SJSA1 (cell line): Measurements from ENCODE around the gene TGFBR3. TPM values are rescaled to one million over a fixed set of nuclear protein-coding genes. Genes with fewer than 3 reads are reported as not detected.

Source experiments
- DNase-seq, 2 experiments: peaks; one replicate each; pipeline ENCODE4 v3.0.0-alpha.2; 2015 to 2020; ENCODE audit warnings: low spot score in 2 of 2, low read depth in 1 of 2
- H3K27ac ChIP-seq: fragments of 250-450 bp; sonication (Bioruptor Pico); 2 replicates; pipeline ENCODE4 v1.5.1; 2020; ENCODE audit warnings: mild to moderate bottlenecking, moderate library complexity
- H3K27me3 ChIP-seq: fragments of 250-450 bp; sonication (Bioruptor Pico); replicated peaks from 2 replicates; pipeline ENCODE4 v1.5.1; 2020; ENCODE audit warnings: mild to moderate bottlenecking, moderate library complexity
- H3K36me3 ChIP-seq: fragments of 250-450 bp; sonication (Bioruptor Pico); 2 replicates; pipeline ENCODE4 v1.5.1; 2020; ENCODE audit warnings: mild to moderate bottlenecking
- H3K4me1 ChIP-seq: fragments of 250-450 bp; sonication (Bioruptor Pico); replicated peaks from 2 replicates; pipeline ENCODE4 v1.6.1; 2021; ENCODE audit warnings: mild to moderate bottlenecking
- H3K4me3 ChIP-seq: fragments of 250-450 bp; sonication (Bioruptor Pico); 2 replicates; pipeline ENCODE4 v1.5.1; 2020; ENCODE audit warnings: mild to moderate bottlenecking
- H3K9me3 ChIP-seq: fragments of 250-450 bp; sonication (Bioruptor Pico); replicated peaks from 2 replicates; pipeline ENCODE4 v1.5.1; 2020; ENCODE audit warnings: mild to moderate bottlenecking
- total RNA-seq: library from RNA; depleted of rRNA; stranded (reverse); fragments of >200 nt; shearing (Covaris generic); gene quantifications from 2 replicates; pipeline ENCODE4 v1.2.3, GENCODE V29; 2014

The TGFBR3 gene
- total RNA-seq, 1 experiment from 2014 or later, result 8.8 TPM

GRCh38 chr1:91764471-91765115 lies 121.4 kb downstream of the TGFBR3 start:
- DNase-seq, result no peak
- Histone ChIP-seq H3K9me3 (no peaks in the 10 kb centered on the region), H3K36me3 (no peaks in the 10 kb centered on the region), H3K27me3 (no peaks in the 10 kb centered on the region), H3K4me1 (no peaks in the 10 kb centered on the region), H3K27ac (no peak overlapping the region), H3K4me3 (no peak overlapping the region)

DNA sequence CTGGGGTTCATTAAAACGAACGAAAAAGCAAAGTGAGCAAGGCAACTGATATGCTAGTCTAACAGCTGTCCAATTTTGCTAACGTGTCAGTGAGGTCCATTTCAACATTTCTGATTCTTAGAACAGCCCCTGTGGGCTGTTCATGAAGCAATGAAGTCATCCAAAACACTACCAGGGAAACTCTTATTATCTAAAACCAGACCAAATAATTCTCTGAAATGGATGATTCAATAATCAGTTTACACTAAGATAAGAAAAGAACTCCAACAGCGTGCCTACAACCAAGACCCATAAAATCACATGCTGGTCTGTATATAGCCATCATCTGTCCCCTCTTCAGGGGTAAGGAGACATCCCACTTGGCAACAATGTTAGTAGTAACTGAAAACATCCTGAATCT lies 122.7 kb downstream of the TGFBR3 start:
- Histone ChIP-seq H3K36me3 (no peaks in the 10 kb centered on the region), H3K4me3 (no peak overlapping the region), H3K4me1 (peaks cover 8% of the 10 kb centered on the region), H3K27me3 (no peaks in the 10 kb centered on the region), H3K27ac (no peak overlapping the region), H3K9me3 (no peaks in the 10 kb centered on the region)
- DNase-seq, result no peak

GRCh38 chr1:91761295-91761721 lies 124.6 kb downstream of the TGFBR3 start:
- no peak overlapping the region for H3K4me3 ChIP-seq
- H3K27me3 ChIP-seq, result no peaks in the 10 kb centered on the region
- no peaks in the 10 kb centered on the region for H3K9me3 ChIP-seq
- peaks cover 22% of the 10 kb centered on the region for H3K4me1 ChIP-seq
- H3K27ac ChIP-seq, result no peak overlapping the region
- DNase-seq, result no peak
- no peaks in the 10 kb centered on the region for H3K36me3 ChIP-seq

- no peaks in the 10 kb centered on the region for H3K27me3 ChIP-seq
- no peak for DNase-seq
- H3K9me3 ChIP-seq, result no peaks in the 10 kb centered on the region
- H3K4me3 ChIP-seq, result no peak overlapping the region
- H3K4me1 ChIP-seq, result peaks cover 22% of the 10 kb centered on the region
- no peak overlapping the region for H3K27ac ChIP-seq
- no peaks in the 10 kb centered on the region for H3K36me3 ChIP-seq
Observed at GRCh38 chr1:91760512-91760911, 125.4 kb downstream of the TGFBR3 start.

GRCh38 chr1:91759076-91759475 lies 126.9 kb downstream of the TGFBR3 start:
- H3K36me3 ChIP-seq, result no peaks in the 10 kb centered on the region
- no peaks in the 10 kb centered on the region for H3K27me3 ChIP-seq
- H3K9me3 ChIP-seq, result no peaks in the 10 kb centered on the region
- peaks cover 27% of the 10 kb centered on the region for H3K4me1 ChIP-seq
- DNase-seq, result no peak
- H3K4me3 ChIP-seq, result no peak overlapping the region
- H3K27ac ChIP-seq, result peak overlapping the region; percentile 77

GRCh38 chr1:91757763-91758460 lies 128.0 kb downstream of the TGFBR3 start:
- H3K4me1 ChIP-seq, result peaks cover 34% of the 10 kb centered on the region
- H3K27ac ChIP-seq, result peak overlapping the region; percentile 77
- DNase-seq, result peak; percentile 85 to 94
- H3K9me3 ChIP-seq, result no peaks in the 10 kb centered on the region
- no peaks in the 10 kb centered on the region for H3K27me3 ChIP-seq
- no peak overlapping the region for H3K4me3 ChIP-seq
- no peaks in the 10 kb centered on the region for H3K36me3 ChIP-seq

DNA sequence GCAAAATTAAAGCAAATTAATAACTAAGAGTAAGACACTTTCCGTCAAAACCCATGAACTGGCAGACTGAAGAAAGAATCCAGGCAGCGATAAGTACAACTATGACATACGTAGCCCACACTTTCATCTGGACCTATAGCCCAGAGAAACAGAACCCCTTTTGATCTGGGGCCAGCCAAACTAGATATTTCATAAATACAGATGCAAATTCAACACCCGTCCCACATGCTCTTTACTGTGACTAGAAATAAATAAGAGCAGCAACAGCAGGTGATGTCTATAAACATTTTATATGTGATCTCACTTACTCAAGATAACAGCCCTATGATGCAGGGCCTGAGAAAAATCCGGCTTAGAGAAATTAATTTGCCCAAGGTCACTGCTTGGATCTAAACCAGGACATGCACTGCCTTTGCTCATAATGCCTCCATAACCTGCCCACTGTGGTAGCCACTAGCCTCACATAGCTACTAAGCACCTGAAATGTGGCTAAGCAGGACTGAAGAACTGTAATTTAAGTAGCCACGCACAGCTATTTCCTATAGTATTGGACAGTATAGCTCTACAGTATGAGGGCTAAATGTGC lies 130.2 kb downstream of the TGFBR3 start:
- H3K4me3 ChIP-seq, result no peak overlapping the region
- H3K36me3 ChIP-seq, result no peaks in the 10 kb centered on the region
- H3K4me1 ChIP-seq, result peaks cover 39% of the 10 kb centered on the region
- DNase-seq, result no peak
- no peaks in the 10 kb centered on the region for H3K27me3 ChIP-seq
- no peak overlapping the region for H3K27ac ChIP-seq
- no peaks in the 10 kb centered on the region for H3K9me3 ChIP-seq

- Histone ChIP-seq H3K9me3 (no peaks in the 10 kb centered on the region), H3K36me3 (no peaks in the 10 kb centered on the region), H3K27me3 (no peaks in the 10 kb centered on the region), H3K4me1 (peaks cover 47% of the 10 kb centered on the region), H3K27ac (no peak overlapping the region), H3K4me3 (no peak overlapping the region)
- no peak for DNase-seq
Observed at GRCh38 chr1:91754816-91755580, 131.0 kb downstream of the TGFBR3 start.

- H3K9me3 ChIP-seq, result no peaks in the 10 kb centered on the region
- H3K36me3 ChIP-seq, result no peaks in the 10 kb centered on the region
- peaks cover 51% of the 10 kb centered on the region for H3K4me1 ChIP-seq
- no peak overlapping the region for H3K4me3 ChIP-seq
- peak in 1 of 2 experiments; percentile 47 for DNase-seq
- no peaks in the 10 kb centered on the region for H3K27me3 ChIP-seq
- no peak overlapping the region for H3K27ac ChIP-seq
Observed at GRCh38 chr1:91754348-91754747, 131.6 kb downstream of the TGFBR3 start.

- H3K9me3 ChIP-seq, result no peaks in the 10 kb centered on the region
- peaks cover 48% of the 10 kb centered on the region for H3K4me1 ChIP-seq
- no peaks in the 10 kb centered on the region for H3K36me3 ChIP-seq
- no peaks in the 10 kb centered on the region for H3K27me3 ChIP-seq
- no peak for DNase-seq
- H3K27ac ChIP-seq, result no peak overlapping the region
- H3K4me3 ChIP-seq, result no peak overlapping the region
Observed at GRCh38 chr1:91753878-91754277, 132.1 kb downstream of the TGFBR3 start.

GRCh38 chr1:91752324-91752723 lies 133.6 kb downstream of the TGFBR3 start:
- Histone ChIP-seq H3K9me3 (no peaks in the 10 kb centered on the region), H3K4me1 (peaks cover 33% of the 10 kb centered on the region), H3K27me3 (no peaks in the 10 kb centered on the region), H3K36me3 (no peaks in the 10 kb centered on the region), H3K4me3 (no peak overlapping the region), H3K27ac (no peak overlapping the region)
- no peak for DNase-seq

- H3K27me3 ChIP-seq, result no peaks in the 10 kb centered on the region
- H3K27ac ChIP-seq, result no peak overlapping the region
- H3K4me3 ChIP-seq, result no peak overlapping the region
- 0 out of 2 replicates have a peak, but pooled peaks cover 3% of the 10 kb centered on the region for H3K9me3 ChIP-seq
- peaks cover 28% of the 10 kb centered on the region for H3K4me1 ChIP-seq
- DNase-seq, result no peak
- no peaks in the 10 kb centered on the region for H3K36me3 ChIP-seq
Observed at GRCh38 chr1:91751275-91751674, 134.7 kb downstream of the TGFBR3 start.

DNA sequence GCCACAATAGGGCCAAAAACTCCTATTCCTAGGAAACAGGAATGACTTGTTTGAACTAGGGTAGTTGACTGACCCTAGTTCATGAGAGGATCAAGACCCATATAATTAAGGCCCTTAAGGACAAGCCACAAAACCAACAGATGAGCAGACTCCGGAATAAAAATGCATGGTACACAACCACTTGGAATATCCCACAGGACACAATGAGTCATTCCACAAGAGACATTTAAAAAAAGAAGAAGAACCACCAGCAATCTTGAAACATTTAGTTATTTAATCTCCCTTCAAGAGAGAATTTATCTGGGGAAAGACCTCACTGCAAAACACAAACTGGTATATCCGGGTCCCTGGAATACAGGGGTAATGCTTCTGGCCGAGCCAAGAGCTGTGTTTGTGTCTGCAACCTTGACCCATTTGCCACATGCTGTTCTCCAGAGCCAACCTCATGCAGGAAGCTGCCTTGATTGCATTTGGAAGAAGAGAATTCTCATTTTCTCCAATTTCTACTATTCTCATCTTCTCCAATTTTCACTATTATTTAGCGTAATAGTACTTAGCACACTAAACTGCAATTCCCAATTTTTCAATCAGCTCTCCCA lies 135.5 kb downstream of the TGFBR3 start:
- no peak overlapping the region for H3K27ac ChIP-seq
- no peaks in the 10 kb centered on the region for H3K27me3 ChIP-seq
- peak in 1 of 2 experiments; percentile 43 for DNase-seq
- 0 out of 2 replicates have a peak, but pooled peaks cover 7% of the 10 kb centered on the region for H3K9me3 ChIP-seq
- peaks cover 28% of the 10 kb centered on the region for H3K4me1 ChIP-seq
- no peak overlapping the region for H3K4me3 ChIP-seq
- H3K36me3 ChIP-seq, result no peaks in the 10 kb centered on the region
